ENCODE data around the gene HTT.
A peak's percentile ranks its signal among the peaks of the same experiment; 100 is the strongest.
"Not testable (repeated sequence)": the region's sequence is repeated elsewhere in the genome, so short reads cannot be mapped to it uniquely, and the experiment has no call there.

The HTT gene

GRCh38 chr4:3085948-3086670 lies 11.6 kb downstream of the HTT start:
- no peak for DNase-seq

- no peak for DNase-seq
Observed at GRCh38 chr4:3087115-3087797, 12.8 kb downstream of the HTT start.

GRCh38 chr4:3091464-3091863 lies 17.0 kb downstream of the HTT start:
- no peak for DNase-seq

GRCh38 chr4:3094701-3095100 lies 20.2 kb downstream of the HTT start:
- not testable (repeated sequence) for DNase-seq

GRCh38 chr4:3096202-3096601 lies 21.7 kb downstream of the HTT start:
- DNase-seq, result no peak

- no peak for DNase-seq
Observed at GRCh38 chr4:3098346-3098745, 23.9 kb downstream of the HTT start.

GRCh38 chr4:3106339-3107186 lies 32.1 kb downstream of the HTT start:
- peak; percentile 89 for DNase-seq

GRCh38 chr4:3107271-3107670 lies 32.8 kb downstream of the HTT start:
- DNase-seq, result no peak

- no peak for DNase-seq
Observed at GRCh38 chr4:3107691-3108121, 33.2 kb downstream of the HTT start.

- DNase-seq, result peak; percentile 18
Observed at GRCh38 chr4:3108211-3108610, 33.7 kb downstream of the HTT start.

- peak; percentile 71 for DNase-seq
Observed at GRCh38 chr4:3111461-3111860, 37.0 kb downstream of the HTT start.

GRCh38 chr4:3112201-3112600 lies 37.7 kb downstream of the HTT start:
- DNase-seq, result no peak

GRCh38 chr4:3112609-3113469 lies 38.4 kb downstream of the HTT start:
- DNase-seq, result peak; percentile 49

- no peak for DNase-seq
Observed at GRCh38 chr4:3114377-3114776, 39.9 kb downstream of the HTT start.

GRCh38 chr4:3115637-3116270 lies 41.3 kb downstream of the HTT start:
- DNase-seq, result peak; percentile 51

GRCh38 chr4:3116955-3117354 lies 42.5 kb downstream of the HTT start:
- DNase-seq, result no peak

GRCh38 chr4:3118312-3118711 lies 43.8 kb downstream of the HTT start:
- no peak for DNase-seq

- DNase-seq, result no peak
Observed at GRCh38 chr4:3119464-3119863, 45.0 kb downstream of the HTT start.

GRCh38 chr4:3121110-3121509 lies 46.6 kb downstream of the HTT start:
- DNase-seq, result no peak

- no peak for DNase-seq
Observed at GRCh38 chr4:3121596-3121995, 47.1 kb downstream of the HTT start.

- DNase-seq, result peak; percentile 56
Observed at GRCh38 chr4:3122081-3122563, 47.6 kb downstream of the HTT start.

GRCh38 chr4:3123181-3123671 lies 48.7 kb downstream of the HTT start:
- DNase-seq, result peak; percentile 11

Data from fibroblast of skin of right biceps (primary cell).